Activated CD4-positive, alpha-beta T cell treated with anti-CD3 and anti-CD28 coated beads, Interleukin-2, amount 50 U/mL, for 4 hours (primary cell): ENCODE results near the gene EFCAB12.
A peak's percentile ranks its signal among the peaks of the same experiment; 100 is the strongest.
"Not testable (repeated sequence)": the region's sequence is repeated elsewhere in the genome, so short reads cannot be mapped to it uniquely, and the experiment has no call there.

Experiments
- DNase-seq, 2 experiments: peaks; one replicate each; pipeline ENCODE4 v3.0.0-alpha.2; 2020

The EFCAB12 gene

GRCh38 chr3:129418041-129418973, 10.1 kb downstream of the EFCAB12 start:
- no peak for DNase-seq

- DNase-seq = no peak
These were observed 11.1 kb downstream of the EFCAB12 start for GRCh38 chr3:129417326-129417725.

GRCh38 chr3:129416415-129416814, 12.0 kb downstream of the EFCAB12 start:
- no peak for DNase-seq

GRCh38 chr3:129415830-129416229, 12.6 kb downstream of the EFCAB12 start:
- DNase-seq = no peak

- DNase-seq = no peak
These were observed 13.1 kb downstream of the EFCAB12 start for GRCh38 chr3:129415378-129415777.

- DNase-seq = no peak
These were observed 14.5 kb downstream of the EFCAB12 start for GRCh38 chr3:129413687-129414506.

- DNase-seq = not testable (repeated sequence)
These were observed 15.2 kb downstream of the EFCAB12 start for GRCh38 chr3:129413238-129413637.

- DNase-seq = no peak
These were observed 15.8 kb downstream of the EFCAB12 start for GRCh38 chr3:129412542-129413198.

- DNase-seq = no peak
These were observed 17.5 kb downstream of the EFCAB12 start for GRCh38 chr3:129410971-129411370.

- no peak for DNase-seq
These were observed 18.9 kb downstream of the EFCAB12 start for GRCh38 chr3:129409541-129409940.

GRCh38 chr3:129404610-129405009, 23.8 kb downstream of the EFCAB12 start:
- no peak for DNase-seq

GRCh38 chr3:129404130-129404529, 24.3 kb downstream of the EFCAB12 start:
- DNase-seq = no peak

GRCh38 chr3:129403450-129403849, 25.0 kb downstream of the EFCAB12 start:
- DNase-seq = no peak

GRCh38 chr3:129402616-129403015, 25.8 kb downstream of the EFCAB12 start:
- no peak for DNase-seq

GRCh38 chr3:129402210-129402609, 26.2 kb downstream of the EFCAB12 start:
- DNase-seq = no peak

- no peak for DNase-seq
These were observed 28.5 kb downstream of the EFCAB12 start for GRCh38 chr3:129399895-129400357.

GRCh38 chr3:129399145-129399894, 29.1 kb downstream of the EFCAB12 start:
- peak; percentile 58 to 60 for DNase-seq

- peak in 1 of 2 experiments; percentile 4 for DNase-seq
These were observed 29.7 kb downstream of the EFCAB12 start for GRCh38 chr3:129398803-129399144.

- DNase-seq = not testable (repeated sequence)
These were observed 34.5 kb downstream of the EFCAB12 start for GRCh38 chr3:129393760-129394564.

- DNase-seq = no peak
These were observed 35.2 kb downstream of the EFCAB12 start for GRCh38 chr3:129393271-129393670.

- not testable (repeated sequence) for DNase-seq
These were observed 36.1 kb downstream of the EFCAB12 start for GRCh38 chr3:129392106-129392887.
